HepG2 (cell line): ENCODE measurements around the gene PDE9A. TPM values are rescaled to one million over a fixed set of nuclear protein-coding genes. Genes with fewer than 3 reads are reported as not detected.

Experiments
- ATAC-seq: fragments of 200-7000 bp; cut with Tn5 transposase; 3 replicates; pipeline ENCODE4 v1.9.1; 2020; ENCODE audit warnings: mild to moderate bottlenecking, moderate library complexity
- BruUV-seq: library from RNA; stranded (reverse); fragments of 400-500 nt; replicated peaks from 2 replicates; lab custom pipeline; 2021; lab: Mats Ljungman, UMichigan
- CTCF ChIA-PET: fragments of 300-600 bp; formaldehyde crosslinking; extraction: SDS; loops from one replicate; lab custom pipeline; 2021; ENCODE audit warnings: low total read pairs, inconsistent platforms, low intra/inter-chr PET ratio; lab: Yijun Ruan, JAX
- POLR2A ChIA-PET: fragments of 350-600 bp; sonication (Branson Sonifier 250); formaldehyde crosslinking; loops from one replicate; lab custom pipeline; 2020; ENCODE audit warnings: antibody characterized with exemption, inconsistent platforms; lab: Yijun Ruan, JAX
- DNase-seq: peaks from one replicate; pipeline ENCODE4 v3.0.0-alpha.2; 2015; ENCODE audit warnings: low spot score
- FAIRE-seq: peaks from 3 replicates; lab custom pipeline; 2011; peaks lifted over from hg19 to GRCh38; lab: Jason Lieb, UNC
- H2AFZ ChIP-seq: one replicate; pipeline ENCODE4 v1.6.1; 2011; ENCODE audit warnings: low read length, inconsistent platforms
- H3K27ac ChIP-seq: fragments of 300-600 bp; 3 replicates; pipeline ENCODE4 v1.8.0; 2011; ENCODE audit warnings: mixed run types, mild to moderate bottlenecking, mixed read lengths, low read length, inconsistent platforms; ENCODE audit not compliant: insufficient read depth; ENCODE audit errors: extremely low read length
- H3K27me3 ChIP-seq, 2 experiments: fragments of 200-600 bp in 1 of 2; 2 replicates in 1 of 2; 3 replicates in 1 of 2; pipeline versions ENCODE4 v1.6.0 to v1.8.0; 2011; ENCODE audit warnings: low read length in 2 of 2, mild to moderate bottlenecking in 2 of 2, moderate library complexity in 2 of 2, inconsistent platforms in 1 of 2; ENCODE audit not compliant: insufficient read depth in 2 of 2, control insufficient read depth in 1 of 2
- H3K36me3 ChIP-seq, 2 experiments: fragments of 200-600 bp in 1 of 2; replicated peaks in 1 of 2; 2 replicates in 1 of 2; 3 replicates in 1 of 2; pipeline versions ENCODE4 v1.5.1 to v1.8.0; 2011; ENCODE audit warnings: low read length in 2 of 2, inconsistent platforms in 1 of 2; ENCODE audit not compliant: insufficient read depth in 2 of 2, control insufficient read depth in 1 of 2
- H3K4me1 ChIP-seq: 2 replicates; pipeline ENCODE4 v1.5.1; 2012; ENCODE audit warnings: low read length, inconsistent platforms; ENCODE audit not compliant: insufficient read depth
- H3K4me2 ChIP-seq: 2 replicates; pipeline ENCODE4 v1.6.0; 2011; ENCODE audit warnings: low read depth, low read length, inconsistent platforms
- H3K4me3 ChIP-seq, 3 experiments: fragments of 200-600 bp in 1 of 3; sonication (generic), shearing (Covaris generic) in 1 of 3; replicated peaks in 1 of 3; 2 replicates each; pipeline ENCODE4 v1.5.1; 2011 to 2016; ENCODE audit warnings: low read length in 3 of 3, inconsistent platforms in 2 of 3, low read depth in 2 of 3, mild to moderate bottlenecking in 2 of 3, control low read depth in 1 of 3, mixed read lengths in 1 of 3; ENCODE audit not compliant: insufficient read depth in 1 of 3
- H3K79me2 ChIP-seq: one replicate; pipeline ENCODE4 v1.6.1; 2011; ENCODE audit warnings: low read length, inconsistent platforms; ENCODE audit not compliant: insufficient read depth
- H3K9ac ChIP-seq: 2 replicates; pipeline ENCODE4 v1.6.0; 2011; ENCODE audit warnings: mild to moderate bottlenecking, low read depth, low read length, inconsistent platforms; ENCODE audit not compliant: insufficient read depth
- H3K9me3 ChIP-seq: 2 replicates; pipeline ENCODE4 v1.5.1; 2012; ENCODE audit warnings: mild to moderate bottlenecking, low read length
- H4K20me1 ChIP-seq: 2 replicates; pipeline ENCODE4 v1.6.0; 2011; ENCODE audit warnings: inconsistent platforms, mild to moderate bottlenecking, low read length, moderate library complexity; ENCODE audit not compliant: insufficient read depth
- ARNT ChIP-seq: fragments of 450-650 bp; IDR thresholded peaks from 2 replicates; pipeline ENCODE4 v1.6.1; 2017
- ATAD3A ChIP-seq: sonication (generic); formaldehyde crosslinking; IDR thresholded peaks from 2 replicates; pipeline ENCODE4 v1.4.0; 2020; ENCODE audit warnings: missing genetic modification reagents
- CEBPB ChIP-seq: IDR thresholded peaks from 2 replicates; pipeline ENCODE4 v1.6.1; 2011; ENCODE audit warnings: low read depth, low read length, improper control_type of control experiment, borderline replicate concordance
- GFI1 ChIP-seq: sonication (generic); formaldehyde crosslinking; IDR thresholded peaks from 2 replicates; pipeline ENCODE4 v1.5.0; 2020; ENCODE audit warnings: missing genetic modification reagents, mild to moderate bottlenecking, borderline replicate concordance
- HOXA3 ChIP-seq: sonication (generic); formaldehyde crosslinking; IDR thresholded peaks from 2 replicates; pipeline ENCODE4 v1.5.0; 2020; ENCODE audit warnings: missing genetic modification reagents
- YY1 ChIP-seq: IDR thresholded peaks from 2 replicates; pipeline ENCODE4 v1.6.1; 2011; ENCODE audit warnings: low read length, low read depth, moderate library complexity, mild to moderate bottlenecking; ENCODE audit not compliant: insufficient read depth, insufficient replicate concordance
- ZBTB38 ChIP-seq: sonication (generic); formaldehyde crosslinking; IDR thresholded peaks from 2 replicates; pipeline ENCODE4 v1.5.1; 2020; ENCODE audit warnings: mild to moderate bottlenecking, missing genetic modification reagents
- ZFX ChIP-seq: sonication (generic); formaldehyde crosslinking; IDR thresholded peaks from 2 replicates; pipeline ENCODE4 v1.4.0; 2020; ENCODE audit warnings: mild to moderate bottlenecking, low read depth, missing genetic modification reagents, moderate library complexity
- ZNF143 ChIP-seq: sonication (generic); formaldehyde crosslinking; IDR thresholded peaks from 2 replicates; pipeline ENCODE4 v1.4.0; 2020; ENCODE audit warnings: missing genetic modification reagents
- ZNF616 ChIP-seq: sonication (generic); formaldehyde crosslinking; IDR thresholded peaks from 2 replicates; pipeline ENCODE4 v1.5.0; 2020; ENCODE audit warnings: low read depth, mild to moderate bottlenecking, missing genetic modification reagents
- ZNF788 ChIP-seq: sonication (generic); formaldehyde crosslinking; IDR thresholded peaks from 2 replicates; pipeline ENCODE4 v1.5.0; 2020; ENCODE audit warnings: mild to moderate bottlenecking, missing genetic modification reagents, borderline replicate concordance
- ZSCAN20 ChIP-seq: sonication (generic); formaldehyde crosslinking; IDR thresholded peaks from 2 replicates; pipeline ENCODE4 v1.4.0; 2020; ENCODE audit warnings: missing genetic modification reagents, mild to moderate bottlenecking, borderline replicate concordance
- WGBS: methylation state at CpG from one replicate; pipeline ENCODE4 v1.1.6; 2017; ENCODE audit warnings: low lambda C conversion rate; 5-methylcytosine and 5-hydroxymethylcytosine counted together
- in situ Hi-C: cut with HindIII; loops from 2 replicates; pipeline ENCODE4 v1.10.0; 2017; ENCODE audit warnings: low pct_unique_long_range_greater_than_20kb; ENCODE audit not compliant: extremely low pct_ligation_motif_present
- intact Hi-C: fragments of 100-400 bp; cut with micrococcal nuclease; formaldehyde crosslinking; loops from one replicate; pipeline ENCODE4 v1.10.0; 2022; ENCODE audit not compliant: unreplicated experiment
- polyA plus RNA-seq, 8 experiments: library from polyadenylated mRNA; depleted of rRNA in 3 of 8; stranded (reverse) in 7 of 8; unstranded in 1 of 8; fragments of >200 nt; fragmentation: Illumina TruSeq in 4 of 8; extraction: Trizol in 4 of 8; gene quantifications; 2 replicates each; pipeline versions ENCODE4 v1.2.1 to v1.2.3, GENCODE V29; 2011 to 2016; ENCODE audit warnings: low read depth in 4 of 8, missing spikeins in 1 of 8, mixed read lengths in 1 of 8; ENCODE audit not compliant: insufficient read depth in 1 of 8
- total RNA-seq, 5 experiments: library from RNA; depleted of rRNA; stranded (reverse); fragments of >200 nt; fragmentation: Illumina TruSeq; extraction: Trizol; gene quantifications; 2 replicates each; pipeline ENCODE4 v1.2.3, GENCODE V29; 2016; ENCODE audit warnings: low read depth in 1 of 5
- TF ChIP-seq, protein P1 (sequence below): sonication (generic); formaldehyde crosslinking; IDR thresholded peaks from 2 replicates; pipeline ENCODE4 v1.8.0; 2022; ENCODE audit warnings: low read depth, missing genetic modification reagents
- TF ChIP-seq, protein P2 (sequence below): sonication (generic); formaldehyde crosslinking; IDR thresholded peaks from 2 replicates; pipeline ENCODE4 v1.4.0; 2020; ENCODE audit warnings: missing genetic modification reagents
- TF ChIP-seq, protein P3 (sequence below): sonication (generic); formaldehyde crosslinking; IDR thresholded peaks from 2 replicates; pipeline ENCODE4 v1.5.1; 2020; ENCODE audit warnings: mild to moderate bottlenecking, moderate library complexity, missing genetic modification reagents

PDE9A gene
- total and polyA plus RNA-seq, 2 of the 13 experiments (the other 11 are each of a cell fraction or from before 2014, with no cell fraction given): 4.6 to 19.7 TPM

DNA sequence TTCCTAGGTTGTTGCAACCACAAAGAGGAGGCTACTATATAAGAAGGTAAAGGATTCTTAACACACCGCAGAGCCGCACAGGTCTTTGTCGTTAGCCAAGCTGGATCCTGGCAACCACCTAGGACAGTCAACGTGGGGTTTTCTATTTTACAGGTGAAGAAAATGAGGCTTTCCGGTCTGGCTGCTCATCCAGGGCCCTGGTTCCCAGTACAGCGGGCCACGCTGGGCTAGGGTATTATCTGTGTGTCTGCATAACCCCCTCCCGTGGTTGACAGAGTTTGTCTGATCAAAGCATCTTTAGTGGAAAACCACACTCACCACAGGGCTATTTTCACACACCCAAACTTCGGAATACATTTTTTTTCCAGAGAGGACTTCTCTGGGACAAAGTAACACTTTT lies 39.0 kb upstream of the PDE9A start:
- POLR2A ChIA-PET: interaction anchor here (1.2 kb wide), 1 partner anchor 10 kb away, joined by 3 read pairs; no protein-coding TSS in a partner anchor
- Histone ChIP-seq H4K20me1 (no peaks in the 10 kb centered on the region), H3K27me3 (peaks cover 0 to 29% of the 10 kb centered on the region in 2 experiments; a peak in 4 of 5 replicates), H3K4me1 (peaks cover 30% of the 10 kb centered on the region), H3K36me3 (no peaks in the 10 kb centered on the region), H3K9me3 (no peaks in the 10 kb centered on the region), H3K9ac (no peak overlapping the region), H2AFZ (peak overlapping the region; percentile 92), H3K79me2 (no peaks in the 10 kb centered on the region), H3K27ac (no peak overlapping the region), H3K4me2 (peak overlapping the region; percentile 89), H3K4me3 (peak overlapping the region in 1 of 3 experiments; percentile 67; a peak in 1 of 6 replicates)
- peak; percentile 12; the same call in 2 of the 3 replicates for ATAC-seq
- in situ Hi-C loops (no loop called here), intact Hi-C loops (no loop called here)
- 53% methylated on average over 9 of the region's 9 CpGs for WGBS
- no peak for FAIRE-seq
- CTCF ChIA-PET: no interaction called here
- TF ChIP-seq ZFX (0 out of 2 replicates have a peak, but pooled peaks have one; percentile 2), GFI1 (CRISPR knock-in tag) (0 out of 2 replicates have a peak, but pooled peaks have one; percentile 22), ARNT (no peak)
- no peak for DNase-seq
- BruUV-seq: no TSS peak

DNA sequence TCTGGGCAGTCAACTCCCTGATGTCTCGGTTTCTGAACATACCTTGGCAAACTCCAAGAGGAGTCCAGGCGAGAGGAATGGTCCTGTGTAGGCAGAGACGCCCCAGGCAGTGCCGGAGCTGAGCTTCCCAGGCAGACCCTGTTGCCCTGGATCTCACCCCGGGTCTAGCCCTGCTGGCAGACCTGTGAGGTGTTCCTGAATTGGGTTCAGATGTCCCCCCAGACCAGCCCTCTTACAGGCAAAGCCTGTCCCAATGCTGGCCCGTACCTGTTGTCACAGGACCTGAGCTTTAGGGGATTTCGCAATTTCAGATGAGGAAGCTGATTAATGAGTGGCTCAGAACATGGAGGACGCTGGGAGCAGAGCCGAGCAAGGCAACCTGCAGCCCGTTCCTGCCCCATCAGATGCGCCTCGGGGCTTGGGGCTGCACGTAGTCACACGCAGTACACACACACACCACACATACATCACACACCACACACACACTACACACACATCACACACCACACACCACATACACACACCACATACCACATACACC lies 38.5 kb upstream of the PDE9A start:
- no TSS peak for BruUV-seq
- Histone ChIP-seq H3K36me3 (no peaks in the 10 kb centered on the region), H3K4me2 (peak overlapping the region; percentile 89), H4K20me1 (no peaks in the 10 kb centered on the region), H3K27ac (no peak overlapping the region), H3K4me1 (peaks cover 34% of the 10 kb centered on the region), H3K9me3 (no peaks in the 10 kb centered on the region), H3K9ac (0 out of 2 replicates have a peak overlapping the region, but pooled peaks have one; percentile 8), H2AFZ (peak overlapping the region; percentile 92), H3K27me3 (peaks cover under 1 to 34% of the 10 kb centered on the region in 2 experiments; a peak in 4 of 5 replicates), H3K79me2 (no peaks in the 10 kb centered on the region), H3K4me3 (peak overlapping the region in 2 of 3 experiments; percentile 34 to 67; a peak in 3 of 6 replicates)
- DNase-seq: peak; percentile 76
- CTCF ChIA-PET: no interaction called here
- POLR2A ChIA-PET: interaction anchor here (1.2 kb wide), 1 partner anchor 10 kb away, joined by 3 read pairs; no protein-coding TSS in a partner anchor
- 8% methylated on average over 4 of the region's 14 CpGs for WGBS
- intact Hi-C loops: no loop called here
- in situ Hi-C loops: no loop called here
- ATAC-seq: peak; percentile 88
- no peak for FAIRE-seq
- TF ChIP-seq ZSCAN20 (CRISPR knock-in tag): no peak
- peak; percentile 97 for TF ChIP-seq CEBPB
- TF ChIP-seq, protein P1, sequence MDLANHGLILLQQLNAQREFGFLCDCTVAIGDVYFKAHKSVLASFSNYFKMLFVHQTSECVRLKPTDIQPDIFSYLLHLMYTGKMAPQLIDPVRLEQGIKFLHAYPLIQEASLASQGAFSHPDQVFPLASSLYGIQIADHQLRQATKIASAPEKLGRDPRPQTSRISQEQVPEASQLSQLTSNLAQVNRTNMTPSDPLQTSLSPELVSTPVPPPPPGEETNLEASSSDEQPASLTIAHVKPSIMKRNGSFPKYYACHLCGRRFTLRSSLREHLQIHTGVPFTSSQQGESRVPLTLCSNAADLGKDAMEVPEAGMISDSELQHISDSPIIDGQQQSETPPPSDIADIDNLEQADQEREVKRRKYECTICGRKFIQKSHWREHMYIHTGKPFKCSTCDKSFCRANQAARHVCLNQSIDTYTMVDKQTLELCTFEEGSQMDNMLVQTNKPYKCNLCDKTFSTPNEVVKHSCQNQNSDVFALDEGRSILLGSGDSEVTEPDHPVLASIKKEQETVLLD (CRISPR knock-in tag): no peak
- TF ChIP-seq HOXA3 (CRISPR knock-in tag): peak; percentile 52
- TF ChIP-seq YY1: peak; percentile 53
- TF ChIP-seq ZNF788 (CRISPR knock-in tag): 0 out of 2 replicates have a peak, but pooled peaks have one; percentile 29
- no peak for TF ChIP-seq ATAD3A
- 0 out of 2 replicates have a peak, but pooled peaks have one; percentile 31 for TF ChIP-seq ZBTB38 (CRISPR knock-in tag)
- TF ChIP-seq ZNF143: peak; percentile 55; the same call in 1 of the 2 replicates
- TF ChIP-seq, protein P2, sequence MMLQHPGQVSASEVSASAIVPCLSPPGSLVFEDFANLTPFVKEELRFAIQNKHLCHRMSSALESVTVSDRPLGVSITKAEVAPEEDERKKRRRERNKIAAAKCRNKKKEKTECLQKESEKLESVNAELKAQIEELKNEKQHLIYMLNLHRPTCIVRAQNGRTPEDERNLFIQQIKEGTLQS (CRISPR knock-in tag): no peak
- no peak for TF ChIP-seq ZNF616 (CRISPR knock-in tag)
- TF ChIP-seq, protein P3, sequence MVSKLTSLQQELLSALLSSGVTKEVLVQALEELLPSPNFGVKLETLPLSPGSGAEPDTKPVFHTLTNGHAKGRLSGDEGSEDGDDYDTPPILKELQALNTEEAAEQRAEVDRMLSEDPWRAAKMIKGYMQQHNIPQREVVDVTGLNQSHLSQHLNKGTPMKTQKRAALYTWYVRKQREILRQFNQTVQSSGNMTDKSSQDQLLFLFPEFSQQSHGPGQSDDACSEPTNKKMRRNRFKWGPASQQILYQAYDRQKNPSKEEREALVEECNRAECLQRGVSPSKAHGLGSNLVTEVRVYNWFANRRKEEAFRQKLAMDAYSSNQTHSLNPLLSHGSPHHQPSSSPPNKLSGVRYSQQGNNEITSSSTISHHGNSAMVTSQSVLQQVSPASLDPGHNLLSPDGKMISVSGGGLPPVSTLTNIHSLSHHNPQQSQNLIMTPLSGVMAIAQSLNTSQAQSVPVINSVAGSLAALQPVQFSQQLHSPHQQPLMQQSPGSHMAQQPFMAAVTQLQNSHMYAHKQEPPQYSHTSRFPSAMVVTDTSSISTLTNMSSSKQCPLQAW (CRISPR knock-in tag): peak; percentile 80
